ENCODE results near the gene SORBS1. TPM values are rescaled to one million over a fixed set of nuclear protein-coding genes. Genes with fewer than 3 reads are reported as not detected.

SORBS1 gene
- total RNA-seq, 2 donors from 2014 or later, result 16.7 to 17.9 TPM

DNA sequence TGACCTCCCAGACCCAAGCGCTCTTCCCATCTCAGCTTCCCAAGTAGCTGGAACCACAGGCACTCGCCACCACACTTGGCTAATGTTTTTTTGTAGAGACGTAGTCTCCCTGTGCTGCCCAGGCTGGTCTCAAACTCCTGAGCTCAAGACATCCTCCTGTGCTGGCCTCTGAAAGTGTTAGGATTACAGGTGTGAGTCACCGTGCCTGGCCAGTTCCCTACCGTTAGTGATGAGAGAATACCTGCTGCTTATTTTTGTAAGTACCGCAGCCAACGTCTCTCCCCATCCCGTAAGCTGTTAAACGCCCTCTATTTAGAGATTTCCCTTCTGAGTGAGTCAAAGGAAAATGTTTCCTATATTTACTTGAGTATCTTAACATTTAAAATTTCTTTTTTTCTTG lies 231.9 kb downstream of the SORBS1 start:
- Mint-ChIP-seq H3K27ac (no peak overlapping the region), H3K4me3 (no peak overlapping the region), H3K4me1 (peaks cover 84% of the 10 kb centered on the region), H3K9me3 (no peaks in the 10 kb centered on the region), H3K27me3 (ENCODE audit: insufficient read depth) (peaks cover 2% of the 10 kb centered on the region), H3K36me3 (ENCODE audit: low read depth) (no peaks in the 10 kb centered on the region)
- no peak overlapping the region for H3K4me3 ChIP-seq (ENCODE audit: low read length)
- H3K9me3 ChIP-seq (ENCODE audit: control insufficient read depth, low read length), result no peaks in the 10 kb centered on the region
- no peak overlapping the region for H3K27ac ChIP-seq (ENCODE audit: low read depth, low read length)
- H3K27me3 ChIP-seq (ENCODE audit: control insufficient read depth, insufficient read depth, low read length, poor library complexity, severe bottlenecking), result no peaks in the 10 kb centered on the region
- DNase-seq, result peak; percentile 83
- H3K4me1 ChIP-seq (ENCODE audit: control insufficient read depth, insufficient read depth, low read length), result peaks cover 42% of the 10 kb centered on the region
- no peaks in the 10 kb centered on the region for H3K36me3 ChIP-seq (ENCODE audit: control insufficient read depth, insufficient read depth, low read length)
- TF ChIP-seq, protein P1, sequence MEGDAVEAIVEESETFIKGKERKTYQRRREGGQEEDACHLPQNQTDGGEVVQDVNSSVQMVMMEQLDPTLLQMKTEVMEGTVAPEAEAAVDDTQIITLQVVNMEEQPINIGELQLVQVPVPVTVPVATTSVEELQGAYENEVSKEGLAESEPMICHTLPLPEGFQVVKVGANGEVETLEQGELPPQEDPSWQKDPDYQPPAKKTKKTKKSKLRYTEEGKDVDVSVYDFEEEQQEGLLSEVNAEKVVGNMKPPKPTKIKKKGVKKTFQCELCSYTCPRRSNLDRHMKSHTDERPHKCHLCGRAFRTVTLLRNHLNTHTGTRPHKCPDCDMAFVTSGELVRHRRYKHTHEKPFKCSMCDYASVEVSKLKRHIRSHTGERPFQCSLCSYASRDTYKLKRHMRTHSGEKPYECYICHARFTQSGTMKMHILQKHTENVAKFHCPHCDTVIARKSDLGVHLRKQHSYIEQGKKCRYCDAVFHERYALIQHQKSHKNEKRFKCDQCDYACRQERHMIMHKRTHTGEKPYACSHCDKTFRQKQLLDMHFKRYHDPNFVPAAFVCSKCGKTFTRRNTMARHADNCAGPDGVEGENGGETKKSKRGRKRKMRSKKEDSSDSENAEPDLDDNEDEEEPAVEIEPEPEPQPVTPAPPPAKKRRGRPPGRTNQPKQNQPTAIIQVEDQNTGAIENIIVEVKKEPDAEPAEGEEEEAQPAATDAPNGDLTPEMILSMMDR (conservative IDR thresholded peaks at IDR 0.05), result no peak
- 56 to 91% methylated on average over 7 to 9 of the region's 9 CpGs for WGBS, 2 experiments (ENCODE audit: insufficient coverage in 1 of 2, insufficient read length in 1 of 2)
- H3K9ac ChIP-seq (ENCODE audit: extremely low read depth, low read length, poor library complexity, severe bottlenecking), result no peak overlapping the region

DNA sequence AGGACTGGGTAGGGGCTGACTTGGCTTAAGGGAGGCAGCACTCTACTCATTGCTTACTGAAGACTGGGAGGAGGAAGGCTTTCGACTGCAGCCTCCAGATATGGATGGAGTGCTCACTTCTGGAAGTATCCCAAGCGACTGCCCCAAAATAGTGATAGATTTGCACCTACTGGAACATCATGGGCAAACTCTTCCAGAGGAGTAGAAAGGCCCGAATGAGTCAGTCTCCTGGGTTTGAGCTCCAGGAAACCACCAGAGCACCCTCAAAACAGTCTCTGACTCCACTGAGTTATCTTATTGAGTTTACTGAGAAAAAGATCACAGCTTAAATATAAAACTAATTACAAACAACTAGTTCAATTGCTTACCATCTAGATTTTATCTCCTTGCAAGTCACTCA lies 233.2 kb downstream of the SORBS1 start:
- Mint-ChIP-seq H3K4me3 (no peak overlapping the region), H3K9me3 (no peaks in the 10 kb centered on the region), H3K4me1 (peaks cover 77% of the 10 kb centered on the region), H3K27me3 (ENCODE audit: insufficient read depth) (peaks cover 2% of the 10 kb centered on the region), H3K36me3 (ENCODE audit: low read depth) (no peaks in the 10 kb centered on the region), H3K27ac (no peak overlapping the region)
- H3K9ac ChIP-seq (ENCODE audit: extremely low read depth, low read length, poor library complexity, severe bottlenecking), result no peak overlapping the region
- H3K36me3 ChIP-seq (ENCODE audit: control insufficient read depth, insufficient read depth, low read length), result no peaks in the 10 kb centered on the region
- DNase-seq, result no peak
- no peaks in the 10 kb centered on the region for H3K9me3 ChIP-seq (ENCODE audit: control insufficient read depth, low read length)
- H3K27ac ChIP-seq (ENCODE audit: low read depth, low read length), result no peak overlapping the region
- no peak overlapping the region for H3K4me3 ChIP-seq (ENCODE audit: low read length)
- H3K27me3 ChIP-seq (ENCODE audit: control insufficient read depth, insufficient read depth, low read length, poor library complexity, severe bottlenecking), result no peaks in the 10 kb centered on the region
- TF ChIP-seq, protein P1 (conservative IDR thresholded peaks at IDR 0.05), result no peak
- peaks cover 42% of the 10 kb centered on the region for H3K4me1 ChIP-seq (ENCODE audit: control insufficient read depth, insufficient read depth, low read length)
- WGBS, 2 experiments (ENCODE audit: insufficient coverage in 1 of 2, insufficient read length in 1 of 2), result 72 to 88% methylated on average over 3 of the region's 3 CpGs

DNA sequence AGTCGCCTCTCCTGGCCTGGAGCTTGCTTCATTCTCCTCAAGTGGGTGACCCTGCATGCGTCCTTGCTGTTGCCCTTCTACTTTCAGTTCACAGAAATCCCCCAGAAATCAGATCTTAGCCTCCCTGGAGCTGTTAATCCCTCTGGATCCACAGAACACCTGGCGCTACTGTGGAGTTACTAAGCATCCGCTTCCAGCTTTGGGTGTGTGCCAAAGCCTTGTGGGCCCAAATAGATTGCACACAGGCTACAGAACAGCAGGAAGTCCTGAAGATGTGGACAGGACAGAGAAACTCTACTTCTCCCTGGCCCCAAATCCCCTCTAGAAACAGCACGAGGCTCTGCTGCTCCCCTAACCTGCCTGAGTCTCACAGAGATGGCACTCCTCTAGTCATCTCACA lies 233.8 kb downstream of the SORBS1 start:
- WGBS, 2 experiments (ENCODE audit: insufficient coverage in 1 of 2, insufficient read length in 1 of 2), result 79 to 87% methylated on average over 5 of the region's 5 CpGs
- no peak overlapping the region for H3K4me3 ChIP-seq (ENCODE audit: low read length)
- no peak for DNase-seq
- H3K9ac ChIP-seq (ENCODE audit: extremely low read depth, low read length, poor library complexity, severe bottlenecking), result no peak overlapping the region
- TF ChIP-seq, protein P1 (conservative IDR thresholded peaks at IDR 0.05), result no peak
- H3K4me3 Mint-ChIP-seq, result no peak overlapping the region
- H3K4me1 ChIP-seq (ENCODE audit: control insufficient read depth, insufficient read depth, low read length), result peaks cover 42% of the 10 kb centered on the region
- H3K27ac Mint-ChIP-seq, result peak overlapping the region; percentile 71
- no peaks in the 10 kb centered on the region for H3K36me3 ChIP-seq (ENCODE audit: control insufficient read depth, insufficient read depth, low read length)
- H3K9me3 ChIP-seq (ENCODE audit: control insufficient read depth, low read length), result no peaks in the 10 kb centered on the region
- peaks cover 2% of the 10 kb centered on the region for H3K27me3 Mint-ChIP-seq (ENCODE audit: insufficient read depth)
- no peaks in the 10 kb centered on the region for H3K27me3 ChIP-seq (ENCODE audit: control insufficient read depth, insufficient read depth, low read length, poor library complexity, severe bottlenecking)
- H3K36me3 Mint-ChIP-seq (ENCODE audit: low read depth), result no peaks in the 10 kb centered on the region
- H3K4me1 Mint-ChIP-seq, result peaks cover 72% of the 10 kb centered on the region
- no peaks in the 10 kb centered on the region for H3K9me3 Mint-ChIP-seq
- H3K27ac ChIP-seq (ENCODE audit: low read depth, low read length), result no peak overlapping the region

All from endodermal cell (in vitro differentiated cells).